HG03565 (cell line): ENCODE results near the gene IYD.
"Not testable (repeated sequence)": the region's sequence is repeated elsewhere in the genome, so short reads cannot be mapped to it uniquely, and the experiment has no call there.

ENCODE experiments used
- ATAC-seq: cut with Tn5 transposase; IDR thresholded peaks from one replicate; pipeline ENCODE4 v1.9.1; 2021; ENCODE audit warnings: mild to moderate bottlenecking, moderate library complexity; ENCODE audit not compliant: unreplicated experiment

The IYD gene

GRCh38 chr6:150349546-150349945 is 19.3 kb upstream of the IYD start:
- ATAC-seq: no peak

- no peak for ATAC-seq
These were observed 16.2 kb upstream of the IYD start for GRCh38 chr6:150352321-150353296.

DNA sequence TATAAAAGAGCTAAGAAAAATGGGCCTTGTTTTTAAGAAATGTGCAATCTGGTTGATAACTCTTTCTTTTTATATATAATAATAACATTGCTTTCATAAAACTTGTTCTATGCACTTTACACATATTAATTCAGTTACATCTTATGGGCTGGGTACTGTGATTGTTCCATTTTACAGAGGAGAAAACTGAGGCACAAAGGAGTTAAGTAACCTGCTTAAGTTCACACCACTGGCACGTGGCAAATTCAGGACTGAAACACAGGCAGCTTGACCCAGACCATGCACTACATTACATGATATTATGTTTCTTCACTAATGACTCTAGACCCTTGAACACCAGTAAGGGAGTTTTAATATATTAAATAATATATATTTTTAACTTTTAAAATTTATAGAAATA is 15.4 kb upstream of the IYD start:
- ATAC-seq: no peak

GRCh38 chr6:150354754-150355571 is 13.8 kb upstream of the IYD start:
- ATAC-seq: no peak

- ATAC-seq: no peak
These were observed 12.9 kb upstream of the IYD start for GRCh38 chr6:150355932-150356331.

GRCh38 chr6:150361876-150362275 is 6.9 kb upstream of the IYD start:
- ATAC-seq: no peak

DNA sequence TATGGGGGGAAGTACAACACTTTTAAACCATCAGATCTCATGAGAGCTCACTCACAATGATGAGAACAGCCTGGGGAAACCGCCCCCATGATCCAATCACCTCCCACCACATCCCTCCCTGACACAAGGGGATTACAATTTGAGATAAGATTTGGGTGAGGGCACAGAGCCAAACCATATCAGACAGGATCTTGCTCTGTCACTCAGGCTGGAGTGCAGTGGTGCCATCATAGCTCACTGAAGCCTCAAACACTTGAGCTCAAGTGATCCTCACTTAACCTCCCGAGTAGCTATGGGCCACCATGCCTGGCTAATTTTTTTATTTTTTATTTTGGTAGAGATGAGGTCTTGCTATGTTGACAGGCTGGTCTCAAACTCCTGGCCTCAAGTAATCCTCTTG is 5.1 kb upstream of the IYD start:
- no peak for ATAC-seq

- ATAC-seq: no peak
These were observed 2.6 kb upstream of the IYD start for GRCh38 chr6:150366118-150366778.

DNA sequence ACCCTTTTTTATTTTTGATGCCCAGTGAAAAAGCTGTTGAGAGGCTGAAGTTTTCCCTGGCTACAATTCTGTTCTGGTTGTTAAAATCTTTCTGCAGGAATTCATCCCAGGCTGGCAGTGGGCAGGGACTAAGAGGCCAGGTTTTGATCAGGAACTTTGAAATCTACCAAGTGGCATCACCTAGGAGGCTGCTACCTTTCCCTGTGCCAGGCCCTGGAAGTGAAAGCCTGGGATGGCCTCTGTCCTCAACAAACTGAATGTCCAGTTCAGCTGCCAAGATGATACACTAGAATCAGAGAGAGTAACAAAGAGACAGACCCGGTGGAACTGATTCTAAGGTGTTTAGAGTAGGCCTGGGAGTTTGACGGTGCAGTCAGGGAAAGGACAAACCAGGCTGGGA is 596 bp downstream of the IYD start:
- ATAC-seq: no peak

DNA sequence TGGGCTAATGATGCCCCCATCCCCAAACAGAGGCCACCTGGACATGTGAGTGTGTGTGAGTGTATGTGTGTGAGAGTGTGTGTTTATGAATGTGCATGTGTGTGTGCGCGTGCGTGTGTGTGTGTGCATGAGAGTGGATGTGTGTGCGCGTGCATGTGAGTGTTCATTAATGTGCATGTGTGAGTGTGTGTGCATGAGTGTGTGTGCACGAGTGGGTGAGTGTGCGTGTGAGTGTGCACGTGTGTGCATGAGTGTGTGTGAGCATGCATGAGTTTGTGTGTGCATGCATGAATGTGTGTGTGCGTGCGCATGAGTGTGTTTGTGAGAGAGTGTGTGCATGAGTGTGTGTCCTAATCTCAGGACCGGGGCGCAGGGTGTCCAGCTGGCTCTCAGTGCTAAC is 1.3 kb downstream of the IYD start:
- ATAC-seq: no peak

DNA sequence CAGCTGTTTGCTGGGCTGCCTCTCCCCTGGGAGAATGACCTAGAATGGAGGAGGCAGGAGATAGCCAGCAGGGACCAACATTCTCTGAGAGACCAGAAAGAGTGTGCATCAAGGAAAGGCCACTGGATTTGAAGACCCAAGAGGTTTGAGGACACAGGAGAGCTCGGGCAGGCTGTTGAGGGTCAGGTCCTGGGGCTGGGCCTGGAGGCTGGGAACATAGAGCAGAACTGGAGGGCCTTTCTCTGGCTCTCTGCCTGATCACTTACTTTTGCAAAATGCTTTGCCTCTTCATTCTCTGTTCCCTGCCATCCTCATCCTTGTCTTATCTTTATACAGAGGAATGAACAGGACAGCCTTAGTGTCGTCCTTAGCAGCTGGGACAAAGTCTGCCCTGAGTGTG is 2.5 kb downstream of the IYD start:
- no peak for ATAC-seq

- no peak for ATAC-seq
These were observed 3.2 kb downstream of the IYD start for GRCh38 chr6:150372051-150372450.

GRCh38 chr6:150373260-150373701 is 4.5 kb downstream of the IYD start:
- ATAC-seq: no peak

DNA sequence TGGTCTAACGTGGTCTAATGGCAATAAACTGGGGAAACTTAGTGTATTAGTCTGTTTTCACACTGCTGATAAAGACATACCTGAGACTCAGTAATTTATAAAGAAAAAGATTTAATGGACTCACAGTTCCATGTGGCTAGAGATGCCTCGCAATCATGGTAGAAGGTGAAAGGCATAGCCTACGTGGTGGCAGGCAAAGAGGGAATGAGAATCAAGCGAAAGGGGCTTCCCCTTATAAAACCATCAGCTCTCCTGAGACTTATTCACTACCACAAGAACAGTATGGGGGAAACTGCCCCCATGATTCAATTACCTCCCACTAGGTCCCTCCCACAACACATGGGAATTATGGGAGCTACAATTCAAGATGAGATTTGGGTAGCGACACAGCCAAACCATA is 5.5 kb downstream of the IYD start:
- not testable (repeated sequence) for ATAC-seq

DNA sequence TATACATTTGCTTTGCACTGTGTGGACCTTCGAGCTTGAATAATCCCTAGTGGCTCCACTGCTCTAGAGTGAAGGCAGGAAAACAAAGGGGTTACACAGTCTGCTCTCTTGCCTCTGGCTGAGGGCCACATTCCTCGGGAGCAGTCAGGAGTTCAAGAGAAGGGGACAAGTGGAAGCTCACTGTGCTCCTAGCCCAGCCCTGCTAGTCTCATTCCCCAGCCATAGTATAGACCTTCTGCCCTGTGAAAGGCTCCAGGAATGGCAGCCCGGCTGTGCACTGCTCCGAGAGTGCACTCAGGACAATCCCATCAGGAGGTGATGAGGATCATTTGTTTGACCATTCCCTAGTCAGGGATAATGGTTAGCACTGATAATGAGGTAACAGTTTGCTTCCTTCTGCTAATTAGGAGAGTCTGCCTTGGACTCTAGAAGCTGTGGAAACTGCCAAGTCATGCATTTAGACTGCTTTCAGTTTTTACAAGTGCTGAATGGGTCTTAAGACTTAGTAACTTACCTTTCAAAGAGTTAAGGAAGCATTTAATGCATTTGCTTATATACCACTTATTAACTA is 8.5 kb downstream of the IYD start:
- ATAC-seq: no peak

DNA sequence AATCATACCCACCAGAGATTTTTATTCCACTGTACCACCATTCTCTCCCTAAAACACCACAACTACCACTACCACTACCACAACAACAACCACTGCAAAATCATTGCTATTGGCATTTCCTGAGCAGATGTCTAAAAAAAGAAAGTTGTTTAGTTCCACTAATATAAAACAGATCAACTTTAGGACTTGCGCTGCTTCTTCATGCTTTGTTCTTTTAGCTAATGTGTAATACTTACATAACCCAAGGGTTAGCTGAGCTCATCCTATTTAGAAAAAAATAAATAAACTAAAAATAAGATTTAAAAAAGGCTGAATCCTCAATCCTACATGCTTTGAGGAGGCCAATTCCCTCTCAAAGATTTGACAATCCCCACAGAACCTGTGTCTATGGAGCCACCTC is 11.4 kb downstream of the IYD start:
- ATAC-seq: no peak

- ATAC-seq: no peak
These were observed 13.4 kb downstream of the IYD start for GRCh38 chr6:150382171-150382570.

DNA sequence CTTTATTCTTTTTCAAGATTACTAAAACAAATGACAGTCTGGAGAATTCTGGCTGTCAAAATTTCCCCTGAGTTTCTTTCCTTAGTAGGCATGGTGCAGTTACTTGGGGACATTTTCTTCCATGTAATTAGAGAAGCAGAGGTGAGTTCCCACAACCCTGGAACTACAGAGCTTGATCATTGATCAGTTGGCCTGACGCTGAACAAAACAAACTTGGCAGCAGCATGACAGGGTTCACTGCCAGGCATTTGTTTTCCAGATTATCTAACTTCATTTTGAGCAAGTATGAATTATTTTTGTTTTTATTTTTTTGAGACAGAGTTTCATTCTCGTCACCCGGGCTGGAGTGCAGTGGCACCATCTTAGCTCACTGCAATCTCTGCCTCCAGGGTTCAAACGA is 22.6 kb downstream of the IYD start:
- no peak for ATAC-seq

DNA sequence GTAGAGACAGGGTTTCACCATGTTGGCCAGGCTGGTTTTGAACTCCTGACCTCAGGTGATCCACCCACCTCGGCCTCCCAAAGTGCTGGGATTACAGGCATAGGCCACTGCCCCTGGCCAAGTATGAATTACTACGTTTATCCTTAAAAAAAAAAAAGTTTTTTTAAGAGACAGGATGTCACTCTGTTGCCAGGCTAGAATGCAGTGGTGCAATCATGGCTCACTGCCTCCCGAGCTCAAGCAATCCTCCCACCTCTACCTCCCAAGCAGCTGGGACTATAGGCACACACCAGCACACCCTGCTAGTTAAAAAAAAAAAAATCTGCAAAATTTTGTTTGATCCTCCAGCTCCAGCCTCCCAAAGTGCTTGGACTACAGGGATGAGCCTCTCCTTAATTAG is 23.1 kb downstream of the IYD start:
- no peak for ATAC-seq

GRCh38 chr6:150392452-150393220 is 23.8 kb downstream of the IYD start:
- ATAC-seq: no peak
